RWPE2 (cell line): ENCODE data around the gene COL23A1.

Experiments used
- ATAC-seq: fragments of 200-7000 bp; cut with Tn5 transposase; 3 replicates; pipeline ENCODE4 v1.9.1; 2021; ENCODE audit warnings: low read depth
- DNase-seq: peaks from one replicate; pipeline ENCODE4 v3.0.0-alpha.2; 2020; ENCODE audit warnings: low spot score
- H3K27ac ChIP-seq: fragments of 450-650 bp; 2 replicates; pipeline ENCODE4 v1.5.1; 2017; ENCODE audit warnings: mild to moderate bottlenecking; ENCODE audit not compliant: poor library complexity, severe bottlenecking
- H3K27me3 ChIP-seq: fragments of 250-450 bp; sonication (Bioruptor Pico); 2 replicates; pipeline ENCODE4 v1.5.1; 2021; ENCODE audit warnings: mild to moderate bottlenecking, moderate library complexity; ENCODE audit not compliant: insufficient read depth, poor library complexity, severe bottlenecking
- H3K36me3 ChIP-seq: fragments of 250-450 bp; sonication (Bioruptor Pico); 2 replicates; pipeline ENCODE4 v1.5.1; 2020; ENCODE audit warnings: low read depth, mild to moderate bottlenecking, moderate library complexity
- H3K4me1 ChIP-seq: fragments of 250-450 bp; sonication (Bioruptor Pico); 2 replicates; pipeline ENCODE4 v1.5.1; 2021; ENCODE audit warnings: mild to moderate bottlenecking, moderate library complexity; ENCODE audit not compliant: insufficient read depth, poor library complexity, severe bottlenecking
- H3K4me3 ChIP-seq: fragments of 250-450 bp; sonication (Bioruptor Pico); 2 replicates; pipeline ENCODE4 v1.5.1; 2021; ENCODE audit warnings: mild to moderate bottlenecking, moderate library complexity; ENCODE audit not compliant: severe bottlenecking
- H3K9me3 ChIP-seq: fragments of 250-450 bp; sonication (Bioruptor Pico); 2 replicates; pipeline ENCODE4 v1.5.1; 2021; ENCODE audit warnings: mild to moderate bottlenecking, moderate library complexity; ENCODE audit not compliant: severe bottlenecking
- TF ChIP-seq, protein P1 (sequence below): fragments of 450-650 bp; IDR thresholded peaks from one replicate; pipeline ENCODE4 v1.5.1; 2017; ENCODE audit warnings: mild to moderate bottlenecking, moderate library complexity; ENCODE audit not compliant: poor library complexity, severe bottlenecking

The COL23A1 gene

DNA sequence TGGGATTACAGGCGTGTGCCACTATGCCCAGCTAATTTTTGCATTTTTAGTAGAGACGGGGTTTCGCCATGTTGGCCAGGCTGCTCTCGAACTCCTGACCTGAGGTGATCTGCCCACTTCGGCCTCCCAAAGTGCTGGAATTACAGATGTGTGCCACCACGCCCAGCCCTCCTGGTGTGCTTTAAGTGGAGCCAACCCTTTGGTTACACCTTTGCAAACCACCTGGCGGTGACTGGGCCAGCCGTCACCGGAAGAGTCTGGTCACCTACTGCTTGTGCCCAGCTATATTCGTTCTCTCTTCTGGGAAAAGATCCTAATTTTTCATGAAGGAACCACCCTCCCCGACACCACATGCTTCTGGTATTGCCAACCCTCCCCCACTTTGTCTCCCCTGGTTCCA is 35.9 kb downstream of the COL23A1 start:
- no peak for ATAC-seq
- Histone ChIP-seq H3K9me3 (no peaks in the 10 kb centered on the region), H3K27ac (no peak overlapping the region), H3K4me3 (no peak overlapping the region), H3K36me3 (no peaks in the 10 kb centered on the region), H3K27me3 (no peaks in the 10 kb centered on the region), H3K4me1 (no peaks in the 10 kb centered on the region)
- DNase-seq, result no peak
- TF ChIP-seq, protein P1, sequence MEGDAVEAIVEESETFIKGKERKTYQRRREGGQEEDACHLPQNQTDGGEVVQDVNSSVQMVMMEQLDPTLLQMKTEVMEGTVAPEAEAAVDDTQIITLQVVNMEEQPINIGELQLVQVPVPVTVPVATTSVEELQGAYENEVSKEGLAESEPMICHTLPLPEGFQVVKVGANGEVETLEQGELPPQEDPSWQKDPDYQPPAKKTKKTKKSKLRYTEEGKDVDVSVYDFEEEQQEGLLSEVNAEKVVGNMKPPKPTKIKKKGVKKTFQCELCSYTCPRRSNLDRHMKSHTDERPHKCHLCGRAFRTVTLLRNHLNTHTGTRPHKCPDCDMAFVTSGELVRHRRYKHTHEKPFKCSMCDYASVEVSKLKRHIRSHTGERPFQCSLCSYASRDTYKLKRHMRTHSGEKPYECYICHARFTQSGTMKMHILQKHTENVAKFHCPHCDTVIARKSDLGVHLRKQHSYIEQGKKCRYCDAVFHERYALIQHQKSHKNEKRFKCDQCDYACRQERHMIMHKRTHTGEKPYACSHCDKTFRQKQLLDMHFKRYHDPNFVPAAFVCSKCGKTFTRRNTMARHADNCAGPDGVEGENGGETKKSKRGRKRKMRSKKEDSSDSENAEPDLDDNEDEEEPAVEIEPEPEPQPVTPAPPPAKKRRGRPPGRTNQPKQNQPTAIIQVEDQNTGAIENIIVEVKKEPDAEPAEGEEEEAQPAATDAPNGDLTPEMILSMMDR, result no peak

GRCh38 chr5:178553517-178553916 is 36.7 kb downstream of the COL23A1 start:
- ATAC-seq, result no peak
- Histone ChIP-seq H3K4me3 (no peak overlapping the region), H3K4me1 (peaks cover 2% of the 10 kb centered on the region), H3K9me3 (no peaks in the 10 kb centered on the region), H3K36me3 (no peaks in the 10 kb centered on the region), H3K27ac (no peak overlapping the region), H3K27me3 (no peaks in the 10 kb centered on the region)
- TF ChIP-seq, protein P1, result no peak
- DNase-seq, result no peak

DNA sequence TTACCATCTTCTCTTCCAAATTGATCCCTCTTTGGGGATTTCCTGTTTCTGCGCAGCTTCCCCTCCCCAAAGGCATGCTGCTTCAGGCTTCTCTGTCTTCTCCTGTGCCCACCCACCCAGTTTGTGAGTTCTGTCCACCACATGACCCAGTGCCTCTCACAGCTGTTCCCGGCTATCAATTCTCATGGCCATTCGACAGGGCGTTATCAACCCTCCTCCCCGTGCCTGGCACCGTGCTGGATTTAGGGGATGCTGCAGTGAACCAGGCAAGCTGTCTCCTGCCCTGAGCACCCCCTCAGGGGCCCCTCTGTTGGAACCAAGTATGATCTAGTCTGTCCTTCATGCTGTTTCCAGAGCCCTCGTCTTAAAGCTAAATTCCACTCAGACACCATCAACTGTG is 38.7 kb downstream of the COL23A1 start:
- Histone ChIP-seq H3K9me3 (no peaks in the 10 kb centered on the region), H3K27me3 (no peaks in the 10 kb centered on the region), H3K4me1 (peaks cover 3% of the 10 kb centered on the region), H3K4me3 (no peak overlapping the region), H3K27ac (no peak overlapping the region), H3K36me3 (no peaks in the 10 kb centered on the region)
- DNase-seq (no peak), ATAC-seq (no peak)
- TF ChIP-seq, protein P1, result peak; percentile 32

GRCh38 chr5:178551059-178551458 is 39.1 kb downstream of the COL23A1 start:
- DNase-seq (no peak), ATAC-seq (peak; percentile 46; the same call in 2 of the 3 replicates)
- no peak overlapping the region for H3K4me3 ChIP-seq
- H3K27ac ChIP-seq, result no peak overlapping the region
- TF ChIP-seq, protein P1, result peak; percentile 54
- H3K4me1 ChIP-seq, result peaks cover 3% of the 10 kb centered on the region
- no peaks in the 10 kb centered on the region for H3K9me3 ChIP-seq
- H3K27me3 ChIP-seq, result no peaks in the 10 kb centered on the region
- H3K36me3 ChIP-seq, result no peaks in the 10 kb centered on the region

GRCh38 chr5:178548746-178549145 is 41.4 kb downstream of the COL23A1 start:
- DNase-seq, result no peak

More at GRCh38 chr5:178548746-178549145, 41.4 kb downstream of the COL23A1 start:
- H3K4me1 ChIP-seq, result peaks cover 3% of the 10 kb centered on the region
- TF ChIP-seq, protein P1, result no peak
- H3K27ac ChIP-seq, result no peak overlapping the region
- no peaks in the 10 kb centered on the region for H3K27me3 ChIP-seq
- ATAC-seq, result peak; percentile 40; the same call in 1 of the 3 replicates
- no peaks in the 10 kb centered on the region for H3K36me3 ChIP-seq
- no peak overlapping the region for H3K4me3 ChIP-seq
- H3K9me3 ChIP-seq, result no peaks in the 10 kb centered on the region
